Measurements from ENCODE around the gene FAF1.
A peak's percentile ranks its signal among the peaks of the same experiment; 100 is the strongest.

FAF1 gene

DNA sequence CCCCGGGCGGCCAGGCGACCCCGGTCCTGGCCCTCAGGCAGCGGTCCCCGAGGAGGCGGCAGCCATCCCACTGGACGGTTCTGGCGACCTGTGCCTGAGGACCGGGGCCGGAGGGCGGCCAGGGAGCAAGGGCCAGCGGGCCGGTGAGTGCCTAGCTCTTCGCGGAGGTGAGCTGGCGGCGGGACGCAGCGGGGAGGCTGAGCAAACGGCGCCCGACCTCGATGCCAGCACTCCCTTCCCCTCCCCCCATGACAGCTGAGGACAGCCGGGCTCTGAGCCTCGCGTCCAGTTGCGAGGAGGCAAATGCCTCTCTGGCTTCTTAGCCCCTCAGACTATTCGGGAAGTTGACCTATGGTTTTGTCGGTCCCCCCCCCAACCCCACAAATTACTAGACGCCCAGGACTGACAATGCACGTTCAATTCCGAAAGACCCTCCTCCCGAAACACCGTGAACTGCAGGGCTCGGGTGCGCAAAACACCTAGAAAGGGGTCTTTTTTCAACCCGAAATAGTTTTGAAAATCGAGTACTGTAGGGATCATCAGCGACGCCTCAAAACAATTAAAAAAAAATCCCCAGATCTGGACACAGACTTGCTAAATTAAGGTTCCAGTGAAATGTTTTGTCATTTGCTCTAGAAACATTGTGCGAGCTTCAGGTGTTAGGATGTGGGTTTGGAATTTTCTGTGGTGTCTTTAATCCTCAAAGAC is 18.2 kb upstream of the FAF1 start:
- peak in 29 of 56 donors; percentile 21 to 79 (median 44) for DNase-seq

- DNase-seq, result peak in 33 of 56 donors; percentile 5 to 79 (median 44)
Measured at GRCh38 chr1:50977575-50978143, 17.6 kb upstream of the FAF1 start.

GRCh38 chr1:50976890-50977574 is 17.0 kb upstream of the FAF1 start:
- peak in 23 of 56 donors; percentile 6 to 64 (median 26) for DNase-seq

DNA sequence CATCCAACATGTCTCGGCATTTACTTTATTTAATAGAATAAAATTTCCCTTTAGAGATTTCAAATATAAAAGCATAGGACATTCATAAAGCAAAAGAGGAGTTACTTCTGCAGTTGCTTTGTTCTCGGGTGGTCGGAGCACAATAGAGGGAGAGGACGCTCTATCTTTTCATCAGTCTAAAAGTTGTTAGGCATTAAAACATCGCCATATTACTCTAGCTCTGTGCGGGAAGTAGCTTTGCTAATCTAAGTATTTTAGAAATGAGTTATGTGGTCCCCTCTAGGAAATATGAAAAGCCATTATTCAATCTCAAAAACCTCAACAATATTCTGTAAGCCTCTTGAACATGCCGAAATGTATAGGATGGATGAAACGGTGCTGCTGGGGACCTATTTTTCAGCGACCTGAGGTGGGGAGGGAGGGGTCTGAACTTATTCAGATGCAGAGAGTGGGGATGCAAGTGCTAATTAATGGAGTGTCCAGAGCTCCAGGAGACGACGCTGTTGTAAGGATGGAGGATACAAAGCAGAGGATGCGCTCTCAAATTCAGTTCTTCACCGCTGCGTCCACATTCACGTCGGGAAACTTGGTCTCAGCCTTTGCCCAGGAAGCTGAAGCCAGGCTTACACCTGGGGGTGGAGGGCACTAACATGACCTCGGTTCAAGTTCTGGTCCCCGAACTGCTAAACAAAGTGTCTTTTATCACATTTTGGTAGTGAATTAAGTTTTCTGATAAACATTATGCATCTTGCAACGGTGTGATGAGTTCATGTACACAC is 16.2 kb upstream of the FAF1 start:
- peak in 5 of 56 donors; percentile 9 to 33 (median 12) for DNase-seq

- DNase-seq, result no peak
Measured at GRCh38 chr1:50975436-50975835, 15.4 kb upstream of the FAF1 start.

GRCh38 chr1:50974618-50974935 is 14.5 kb upstream of the FAF1 start:
- no peak for DNase-seq

DNA sequence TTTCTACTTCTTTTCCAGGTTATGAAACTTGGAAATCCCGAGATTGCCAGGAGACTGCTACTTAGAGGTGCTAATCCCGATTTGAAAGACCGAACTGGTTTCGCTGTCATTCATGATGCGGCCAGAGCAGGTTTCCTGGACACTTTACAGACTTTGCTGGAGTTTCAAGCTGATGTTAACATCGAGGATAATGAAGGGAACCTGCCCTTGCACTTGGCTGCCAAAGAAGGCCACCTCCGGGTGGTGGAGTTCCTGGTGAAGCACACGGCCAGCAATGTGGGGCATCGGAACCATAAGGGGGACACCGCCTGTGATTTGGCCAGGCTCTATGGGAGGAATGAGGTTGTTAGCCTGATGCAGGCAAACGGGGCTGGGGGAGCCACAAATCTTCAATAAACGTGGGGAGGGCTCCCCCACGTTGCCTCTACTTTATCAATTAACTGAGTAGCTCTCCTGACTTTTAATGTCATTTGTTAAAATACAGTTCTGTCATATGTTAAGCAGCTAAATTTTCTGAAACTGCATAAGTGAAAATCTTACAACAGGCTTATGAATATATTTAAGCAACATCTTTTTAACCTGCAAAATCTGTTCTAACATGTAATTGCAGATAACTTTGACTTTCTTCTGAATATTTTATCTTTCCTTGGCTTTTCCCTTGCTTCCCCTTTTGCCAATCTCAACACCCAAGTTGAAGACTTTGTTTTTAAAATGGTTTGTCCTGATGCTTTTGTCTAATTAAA is 14.0 kb upstream of the FAF1 start:
- DNase-seq, result peak in 5 of 56 donors; percentile 1 to 42 (median 4)

- DNase-seq, result no peak
Measured at GRCh38 chr1:50973255-50973654, 13.2 kb upstream of the FAF1 start.

DNA sequence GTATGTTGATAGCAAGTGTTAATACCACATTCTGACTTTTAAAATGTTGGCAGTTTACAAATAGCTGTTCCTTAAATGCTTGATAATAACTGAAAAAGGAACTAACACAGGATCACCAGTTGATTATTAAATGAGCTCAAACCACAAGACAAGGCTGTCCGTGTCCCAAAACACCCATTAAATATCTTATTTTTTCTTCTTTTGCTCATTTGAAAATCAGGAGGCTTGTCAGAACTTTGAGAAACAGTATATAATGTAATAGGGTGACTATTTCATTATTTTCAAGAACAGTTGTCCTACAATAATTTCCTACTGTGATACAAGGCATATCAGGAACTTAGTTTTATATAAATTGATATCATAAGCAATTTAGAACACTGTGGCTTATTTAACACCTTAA is 12.7 kb upstream of the FAF1 start:
- DNase-seq, result no peak

GRCh38 chr1:50971748-50972305 is 11.8 kb upstream of the FAF1 start:
- DNase-seq, result no peak

DNA sequence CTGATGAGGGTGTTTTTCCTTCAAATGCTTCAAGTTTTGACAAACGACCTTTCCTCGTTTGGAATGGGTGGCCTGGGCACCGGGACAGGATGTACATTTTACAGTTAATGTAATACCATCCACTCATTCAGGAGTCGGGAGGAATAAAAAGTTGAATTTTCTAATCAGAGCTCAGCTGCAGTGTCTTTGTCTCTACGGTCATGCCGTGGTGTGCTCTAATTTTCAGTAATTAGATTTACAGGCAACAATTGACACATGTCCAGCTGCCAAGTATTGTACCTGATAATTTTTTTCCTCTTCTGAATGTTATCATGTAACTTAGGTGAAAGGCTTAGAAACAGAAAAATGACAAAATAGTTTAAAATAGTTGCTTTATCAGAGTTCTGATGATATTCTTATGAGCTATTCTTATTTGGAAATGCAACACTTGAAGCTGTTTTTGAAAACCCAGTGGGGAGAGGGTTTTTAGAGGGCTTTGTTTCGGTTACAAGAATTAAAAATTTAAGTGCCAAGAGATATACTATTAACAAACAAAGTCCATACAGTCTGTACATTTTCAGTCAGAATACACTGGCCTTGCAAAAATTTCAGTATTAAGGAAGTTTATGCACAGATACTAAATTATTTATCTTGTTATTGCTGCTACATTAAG is 11.0 kb upstream of the FAF1 start:
- no peak for DNase-seq

- no peak for DNase-seq
Measured at GRCh38 chr1:50970509-50970887, 10.4 kb upstream of the FAF1 start.

DNA sequence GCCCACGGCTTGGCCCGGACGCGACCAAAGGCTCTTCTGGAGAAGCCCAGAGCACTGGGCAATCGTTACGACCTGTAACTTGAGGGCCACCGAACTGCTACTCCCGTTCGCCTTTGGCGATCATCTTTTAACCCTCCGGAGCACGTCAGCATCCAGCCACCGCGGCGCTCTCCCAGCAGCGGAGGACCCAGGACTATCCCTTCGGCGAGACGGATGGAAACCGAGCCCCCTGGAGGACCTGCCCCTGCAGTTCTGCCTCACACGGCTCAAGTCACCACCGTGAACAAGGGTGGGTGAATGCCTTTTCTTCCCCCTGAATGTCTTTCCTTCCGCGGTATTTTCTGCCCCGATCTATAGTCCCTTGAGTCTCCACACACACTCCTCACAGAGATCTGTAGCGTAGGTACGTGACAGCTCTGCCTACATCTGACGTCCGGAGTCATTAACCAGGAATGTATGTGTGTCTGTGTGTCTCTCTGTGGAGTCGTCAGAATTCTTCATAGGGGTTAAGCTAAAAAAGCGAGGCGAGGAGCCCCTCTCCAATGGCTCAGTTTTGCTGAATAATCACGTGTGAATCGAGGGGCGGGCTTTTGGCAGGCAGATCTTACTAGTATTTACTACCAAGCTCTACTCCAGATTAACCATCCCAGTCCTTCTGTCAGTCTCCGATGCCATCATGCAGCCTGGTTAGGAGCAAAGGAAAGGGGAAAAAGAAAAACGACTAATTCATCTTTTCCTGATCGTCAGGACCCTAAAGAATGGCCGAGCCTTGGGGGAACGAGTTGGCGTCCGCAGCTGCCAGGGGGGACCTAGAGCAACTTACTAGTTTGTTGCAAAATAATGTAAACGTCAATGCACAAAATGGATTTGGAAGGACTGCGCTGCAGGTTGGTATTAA is 9.8 kb upstream of the FAF1 start, which contains the start of gene CDKN2C:
Gene CDKN2C (plus strand): TSS at position 635 of the 898 bp plus-strand sequence. CDS start 124 bp downstream, at position 759.
- DNase-seq, result peak in 43 of 56 donors; percentile 8 to 79 (median 47)

DNA sequence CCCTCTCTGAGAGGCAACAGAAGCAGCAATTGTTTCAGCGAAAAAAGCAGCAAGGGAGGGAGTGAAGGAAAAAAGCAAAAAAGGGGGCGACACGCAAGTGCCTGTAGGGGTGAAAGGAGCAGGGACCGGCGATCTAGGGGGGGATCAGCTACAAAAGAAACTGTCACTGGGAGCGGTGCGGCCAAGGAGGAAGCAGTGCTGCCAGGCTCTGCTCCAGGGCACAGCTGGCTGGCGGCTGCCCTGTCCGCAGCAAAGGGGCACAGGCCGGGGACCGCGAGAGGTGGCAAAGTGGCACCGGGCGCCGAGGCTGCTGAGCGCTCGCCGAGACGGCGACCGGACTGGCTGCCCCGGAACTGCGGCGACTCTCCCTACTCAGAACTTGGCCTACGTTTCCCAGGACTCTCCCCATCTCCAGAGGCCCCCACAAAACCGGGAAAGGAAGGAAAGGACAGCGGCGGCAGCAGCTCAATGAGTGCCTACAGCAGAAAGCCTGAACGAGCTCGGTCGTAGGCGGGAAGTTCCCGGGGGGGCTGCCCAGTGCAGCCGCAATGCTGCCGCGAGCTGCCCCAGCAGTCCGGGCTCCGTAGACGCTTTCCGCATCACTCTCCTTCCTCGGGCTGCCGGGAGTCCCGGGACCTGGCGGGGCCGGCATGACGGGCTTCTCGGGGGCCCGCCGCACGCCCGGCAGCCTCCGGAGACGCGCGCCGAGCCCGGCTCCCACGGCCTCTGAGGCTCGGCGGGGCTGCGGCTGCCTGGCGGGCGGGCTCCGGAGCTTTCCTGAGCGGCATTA is 8.9 kb upstream of the FAF1 start:
- peak in 35 of 56 donors; percentile 17 to 78 (median 52) for DNase-seq

GRCh38 chr1:50968158-50968820 is 8.2 kb upstream of the FAF1 start:
- DNase-seq, result peak in 54 of 56 donors; percentile 36 to 88 (median 76)

GRCh38 chr1:50967416-50968157 is 7.5 kb upstream of the FAF1 start:
- no peak for DNase-seq

- DNase-seq, result no peak
Measured at GRCh38 chr1:50966991-50967390, 6.9 kb upstream of the FAF1 start.
